K562 (cell line): ENCODE data around the gene SRPRA. TPM values are rescaled to one million over a fixed set of nuclear protein-coding genes. Genes with fewer than 3 reads are reported as not detected.

Experiments used
- ATAC-seq: fragments of 200-7000 bp; cut with Tn5 transposase; 3 replicates; pipeline ENCODE4 v1.9.1; 2020; ENCODE audit warnings: moderate library complexity
- BruUV-seq: library from RNA; stranded (reverse); fragments of 400-500 nt; replicated peaks from 2 replicates; lab custom pipeline; 2021; lab: Mats Ljungman, UMichigan
- CTCF ChIA-PET: fragments of 300-600 bp; formaldehyde crosslinking; extraction: SDS; loops from one replicate; lab custom pipeline; 2021; ENCODE audit warnings: low intra/inter-chr PET ratio; lab: Yijun Ruan, JAX
- POLR2A ChIA-PET: fragments of 300-600, 350-650 bp; sonication (Branson Sonifier 250); formaldehyde crosslinking; extraction: SDS; loops from one replicate; lab custom pipeline; 2021; ENCODE audit warnings: antibody characterized with exemption, inconsistent platforms; lab: Yijun Ruan, JAX
- DNase-seq, 4 experiments: peaks; one replicate each; pipeline versions ENCODE4 v3.0.0 to v3.0.0-alpha.2; 2011 to 2018; ENCODE audit warnings: low spot score in 3 of 4, mixed read lengths in 3 of 4; ENCODE audit errors: extremely low read depth in 1 of 4
- FAIRE-seq: peaks from 2 replicates; lab custom pipeline; 2011; peaks lifted over from hg19 to GRCh38; lab: Jason Lieb, UNC
- H2AFZ ChIP-seq: 2 replicates; pipeline ENCODE4 v1.6.0; 2011; ENCODE audit warnings: low read depth, low read length, control low read depth, inconsistent platforms
- H3K27ac ChIP-seq: fragments of 200-600 bp; 3 replicates; pipeline ENCODE4 v1.8.0; 2011; ENCODE audit warnings: low read depth, mild to moderate bottlenecking, control low read depth, inconsistent platforms, low read length, moderate library complexity, mixed read lengths; ENCODE audit errors: extremely low read depth
- H3K27me3 ChIP-seq, 2 experiments: fragments of 300-600 bp in 1 of 2; 2 replicates in 1 of 2; 3 replicates in 1 of 2; pipeline versions ENCODE4 v1.6.0 to v1.8.0; 2011; ENCODE audit warnings: inconsistent platforms in 2 of 2, low read length in 2 of 2, mild to moderate bottlenecking in 1 of 2, mixed read lengths in 1 of 2, moderate library complexity in 1 of 2; ENCODE audit not compliant: control insufficient read depth in 2 of 2, insufficient read depth in 2 of 2
- H3K36me3 ChIP-seq: fragments of 300-600 bp; 3 replicates; pipeline ENCODE4 v1.8.0; 2011; ENCODE audit warnings: mild to moderate bottlenecking, low read length, inconsistent platforms; ENCODE audit not compliant: control insufficient read depth, insufficient read depth
- H3K4me1 ChIP-seq, 2 experiments: fragments of 200-600 bp in 1 of 2; replicated peaks in 1 of 2; 2 replicates in 1 of 2; 3 replicates in 1 of 2; pipeline versions ENCODE4 v1.5.1 to v1.8.0; 2011; ENCODE audit warnings: inconsistent platforms in 2 of 2, low read length in 2 of 2, mild to moderate bottlenecking in 1 of 2, mixed read lengths in 1 of 2, moderate library complexity in 1 of 2; ENCODE audit not compliant: control insufficient read depth in 2 of 2, insufficient read depth in 2 of 2
- H3K4me2 ChIP-seq: 2 replicates; pipeline ENCODE4 v1.6.1; 2011; ENCODE audit warnings: low read length, control low read depth, inconsistent platforms, mixed read lengths; ENCODE audit not compliant: insufficient read depth
- H3K4me3 ChIP-seq: fragments of 200-600 bp; sonication (generic), shearing (Covaris generic); 2 replicates; pipeline ENCODE4 v1.5.1; 2016; ENCODE audit warnings: control low read depth, inconsistent platforms
- H3K79me2 ChIP-seq: fragments of 200-600 bp; 3 replicates; pipeline ENCODE4 v1.8.0; 2011; ENCODE audit warnings: low read length, inconsistent platforms; ENCODE audit not compliant: control insufficient read depth, insufficient read depth
- H3K9ac ChIP-seq, 2 experiments: 2 replicates each; pipeline versions ENCODE4 v1.6.0 to v1.6.1; 2011; ENCODE audit warnings: low read depth in 2 of 2, low read length in 2 of 2, control low read depth in 1 of 2, inconsistent platforms in 1 of 2, mild to moderate bottlenecking in 1 of 2, mixed read lengths in 1 of 2; ENCODE audit not compliant: insufficient read depth in 1 of 2
- H3K9me1 ChIP-seq: one replicate; pipeline ENCODE4 v1.6.0; 2011; ENCODE audit warnings: inconsistent platforms, mild to moderate bottlenecking, low read length, moderate library complexity; ENCODE audit not compliant: control insufficient read depth, insufficient read depth
- H3K9me3 ChIP-seq: replicated peaks from 2 replicates; pipeline ENCODE4 v1.5.1; 2011; ENCODE audit warnings: low read depth, low read length, inconsistent platforms; ENCODE audit not compliant: control insufficient read depth, insufficient read depth
- H4K20me1 ChIP-seq: replicated peaks from 2 replicates; pipeline ENCODE4 v1.6.1; 2011; ENCODE audit warnings: low read length, inconsistent platforms, mixed read lengths; ENCODE audit not compliant: control insufficient read depth, insufficient read depth
- CBX3 ChIP-seq, 2 experiments: IDR thresholded peaks; 1 replicate in 1 of 2; 2 replicates in 1 of 2; pipeline ENCODE4 v1.6.1; 2012; ENCODE audit warnings: inconsistent platforms in 2 of 2, low read length in 2 of 2, borderline replicate concordance in 1 of 2, control low read depth in 1 of 2
- EWSR1 ChIP-seq: fragments of 450-650 bp; IDR thresholded peaks from 2 replicates; pipeline ENCODE4 v1.6.1; 2018; ENCODE audit warnings: borderline replicate concordance, mild to moderate bottlenecking, low read depth, moderate library complexity; ENCODE audit not compliant: partially characterized antibody
- GTF2F1 ChIP-seq: IDR thresholded peaks from 2 replicates; pipeline ENCODE4 v1.6.1; 2011; ENCODE audit warnings: low read depth, low read length, improper control_type of control experiment
- HDAC1 ChIP-seq, 2 experiments: fragments of 450-650 bp; IDR thresholded peaks; 2 replicates each; pipeline ENCODE4 v1.6.1; 2016 to 2017; ENCODE audit warnings: inconsistent platforms in 1 of 2, mild to moderate bottlenecking in 1 of 2, moderate library complexity in 1 of 2
- MAFG ChIP-seq: fragments of 450-650 bp; conservative IDR thresholded peaks from 2 replicates; pipeline ENCODE4 v1.6.1; 2016; ENCODE audit warnings: missing genetic modification characterization, missing compliant biosample characterization
- NFIX ChIP-seq: fragments of 250-450 bp; sonication (Bioruptor Pico); IDR thresholded peaks from 2 replicates; pipeline ENCODE4 v1.4.0; 2020; ENCODE audit warnings: low read depth, mild to moderate bottlenecking, moderate library complexity
- NFXL1 ChIP-seq: fragments of 450-650 bp; formaldehyde crosslinking; IDR thresholded peaks from 2 replicates; pipeline ENCODE4 v1.4.0; 2021; ENCODE audit warnings: mild to moderate bottlenecking
- PCBP2 ChIP-seq: fragments of 200-400 bp; formaldehyde crosslinking; IDR thresholded peaks from 2 replicates; pipeline ENCODE4 v1.6.1; 2018; ENCODE audit warnings: low read length, low read depth, mild to moderate bottlenecking, moderate library complexity; ENCODE audit not compliant: poor library complexity, severe bottlenecking
- POLR2G ChIP-seq: fragments of 200-400 bp; formaldehyde crosslinking; IDR thresholded peaks from 2 replicates; pipeline ENCODE4 v1.6.1; 2017; ENCODE audit warnings: low read depth, mild to moderate bottlenecking, antibody characterized with exemption, low read length, moderate library complexity
- RBM22 ChIP-seq: fragments of 200-400 bp; formaldehyde crosslinking; IDR thresholded peaks from 2 replicates; pipeline ENCODE4 v1.6.1; 2018; ENCODE audit warnings: low read length, low read depth; ENCODE audit not compliant: poor library complexity, severe bottlenecking
- TEAD1 ChIP-seq, 2 experiments: fragments of 450-650 bp in 1 of 2; sonication (generic) in 1 of 2; formaldehyde crosslinking; IDR thresholded peaks; 2 replicates each; pipeline versions ENCODE4 v1.4.0 to v1.8.0; 2020 to 2022; ENCODE audit warnings: mild to moderate bottlenecking in 2 of 2, missing genetic modification reagents in 1 of 2
- YBX1 ChIP-seq: fragments of 450-650 bp; IDR thresholded peaks from 2 replicates; pipeline ENCODE4 v1.7.1; 2016; ENCODE audit warnings: mild to moderate bottlenecking
- WGBS: fragments of 100-300 bp; shearing (Covaris generic); methylation state at CpG from one replicate; pipeline ENCODE4 v1.1.6; 2016; ENCODE audit warnings: low coverage, mixed read lengths; ENCODE audit not compliant: insufficient coverage; ENCODE audit errors: missing lambda C conversion rate; 5-methylcytosine and 5-hydroxymethylcytosine counted together
- in situ Hi-C: fragments of 300-500 bp; cut with MboI; formaldehyde crosslinking; loops from 4 replicates; pipeline ENCODE4 v1.15.0; 2018; ENCODE audit warnings: inconsistent platforms, mixed read lengths
- intact Hi-C: fragments of 100-400 bp; cut with micrococcal nuclease; formaldehyde crosslinking; loops from 2 replicates; pipeline ENCODE4 v1.14.2; 2022
- polyA plus RNA-seq, 8 experiments: library from polyadenylated mRNA; depleted of rRNA in 4 of 8; stranded (reverse) in 5 of 8; unstranded in 3 of 8; fragments of >200 nt; fragmentation: Nextera tagmentation in 2 of 8; fragmentation: Illumina TruSeq in 1 of 8; extraction: Ambion mirVana in 2 of 8; extraction: Trizol in 1 of 8; gene quantifications; 2 replicates each; pipeline versions ENCODE4 v1.2.1 to v1.2.3, GENCODE V29; 2011 to 2014; ENCODE audit warnings: inconsistent platforms in 1 of 8, missing spikeins in 1 of 8
- total RNA-seq, 7 experiments: library from RNA; depleted of rRNA in 6 of 7; stranded (reverse); fragments of >200 nt in 6 of 7; fragmentation: Illumina TruSeq in 2 of 7; extraction: Trizol in 2 of 7; gene quantifications; 2 replicates each; pipeline versions ENCODE4 v1.2.1 to v1.2.3, GENCODE V29; 2011 to 2021; ENCODE audit warnings: low replicate concordance in 1 of 7
- TF ChIP-seq, protein P1 (sequence below): fragments of 250-450 bp; sonication (Bioruptor Pico); IDR thresholded peaks from 2 replicates; pipeline ENCODE4 v1.5.0; 2020; ENCODE audit warnings: mild to moderate bottlenecking
- TF ChIP-seq, protein P2 (sequence below): fragments of 450-650 bp; IDR thresholded peaks from 2 replicates; pipeline ENCODE4 v1.6.1; 2016; ENCODE audit warnings: mild to moderate bottlenecking
- TF ChIP-seq, protein P3 (sequence below): fragments of 250-450 bp; sonication (Bioruptor Pico); IDR thresholded peaks from 2 replicates; pipeline ENCODE4 v1.8.0; 2022; ENCODE audit warnings: inconsistent platforms, mild to moderate bottlenecking, moderate library complexity, borderline replicate concordance

The SRPRA gene
- total and polyA plus RNA-seq, 9 of the 15 experiments (the other 6 are each of a cell fraction or from before 2014, with no cell fraction given), result 33.5 to 124 (median 80.0) TPM

DNA sequence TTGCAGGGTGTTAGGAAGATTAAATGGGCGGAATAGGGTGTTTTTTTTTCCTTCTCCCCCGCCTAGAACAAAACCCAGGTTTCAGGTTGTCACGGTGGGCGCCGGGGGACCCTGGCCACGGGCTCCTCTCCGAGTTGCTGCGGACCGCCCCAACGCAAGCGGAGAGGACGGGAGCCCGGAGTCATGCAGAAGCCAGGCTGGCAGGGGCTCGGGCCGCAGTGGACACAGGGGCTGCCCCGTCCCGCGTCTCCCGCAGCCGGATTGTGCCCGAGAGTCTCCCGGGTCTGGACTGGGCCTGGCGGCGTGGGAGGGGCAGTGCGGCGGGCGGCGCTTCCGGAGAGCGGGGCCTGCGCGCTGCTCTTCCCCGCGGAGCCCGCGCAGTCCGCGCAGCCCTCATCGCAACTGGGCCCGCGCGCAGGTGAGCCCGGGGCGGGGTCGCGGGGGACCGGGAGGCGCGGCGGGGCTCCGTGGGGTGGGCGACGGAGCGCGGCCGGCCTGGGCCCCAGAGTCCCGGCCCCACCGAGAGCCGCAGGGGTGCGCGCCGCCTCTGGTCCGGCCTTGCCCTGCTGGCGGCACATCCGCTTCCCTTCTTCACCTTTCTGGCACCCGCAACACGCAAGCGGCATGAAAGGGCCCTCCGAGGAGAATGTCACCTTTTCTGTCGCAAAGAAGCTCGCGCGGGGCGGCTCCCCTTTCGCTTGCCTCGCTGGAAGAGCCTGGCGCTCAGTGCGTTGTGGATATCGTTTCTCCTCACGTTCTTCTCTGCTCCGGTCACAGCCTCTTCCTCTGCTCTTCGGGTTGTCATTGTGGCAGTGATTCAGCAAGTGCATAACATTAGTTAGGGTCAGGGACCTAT is 14.3 kb upstream of the SRPRA start, which contains the start of gene TIRAP:
TSS of gene TIRAP (plus strand) at position 358 of the 856 bp plus-strand sequence. CDS start 7,802 bp downstream, outside the sequence.
- ATAC-seq (peak; percentile 87), FAIRE-seq (no peak), DNase-seq (peak; percentile 65 to 80 (median 76))
- POLR2A ChIA-PET, result interaction anchor here (0.7 to 1.5 kb wide), 4 partner anchors 13 to 143 kb away, joined by 3 to 4 read pairs (median 4); partner anchors contain the start of genes FOXRED1 and SRPRA
- Histone ChIP-seq H3K4me1 (peaks cover 19 to 26% of the 10 kb centered on the region in 2 experiments; a peak in 4 of 5 replicates), H3K9me3 (no peaks in the 10 kb centered on the region), H3K4me2 (peak within 1 kb of the TSS; percentile 90), H3K4me3 (peak within 1 kb of the TSS; percentile 62), H2AFZ (peak within 1 kb of the TSS; percentile 96), H4K20me1 (no peaks in the 10 kb centered on the region; the same call in 1 of the 2 replicates), H3K79me2 (no peaks in the 10 kb centered on the region), H3K36me3 (peaks cover 3% of the 10 kb centered on the region; the same call in 2 of the 3 replicates), H3K9ac (peak within 1 kb of the TSS; percentile 65 to 88), H3K27me3 (no peaks in the 10 kb centered on the region), H3K9me1 (no peaks in the 10 kb centered on the region), H3K27ac (peak within 1 kb of the TSS; percentile 70)
- in situ Hi-C loops, result no loop called here
- CTCF ChIA-PET, result no interaction called here
- no TSS peak for BruUV-seq
- intact Hi-C loops, result no loop called here
- 6% methylated on average over 51 of the region's 82 CpGs for WGBS
- TF ChIP-seq NFXL1 (CRISPR knock-in tag) (no peak), EWSR1 (no peak), CBX3 (IDR thresholded peaks at IDR 0.05; ENCODE audit: borderline replicate concordance in 1 of 2, low read length in 2 of 2) (0 out of 3 replicates have a peak, but pooled peaks of 1 of the 2 experiments have one; percentile 16), HDAC1 (IDR thresholded peaks at IDR 0.05) (peak in 1 of 2 experiments; percentile 35; a peak in 1 of 4 replicates), RBM22 (no peak), TEAD1 (CRISPR knock-in tag; IDR thresholded peaks at IDR 0.05) (0 out of 4 replicates have a peak, but pooled peaks of 1 of the 2 experiments have one; percentile 19), NFIX (CRISPR knock-in tag) (no peak), PCBP2 (no peak), MAFG (tag) (peak; percentile 47), GTF2F1 (no peak), POLR2G (peak; percentile 91), YBX1 (no peak)
- TF ChIP-seq, protein P1, sequence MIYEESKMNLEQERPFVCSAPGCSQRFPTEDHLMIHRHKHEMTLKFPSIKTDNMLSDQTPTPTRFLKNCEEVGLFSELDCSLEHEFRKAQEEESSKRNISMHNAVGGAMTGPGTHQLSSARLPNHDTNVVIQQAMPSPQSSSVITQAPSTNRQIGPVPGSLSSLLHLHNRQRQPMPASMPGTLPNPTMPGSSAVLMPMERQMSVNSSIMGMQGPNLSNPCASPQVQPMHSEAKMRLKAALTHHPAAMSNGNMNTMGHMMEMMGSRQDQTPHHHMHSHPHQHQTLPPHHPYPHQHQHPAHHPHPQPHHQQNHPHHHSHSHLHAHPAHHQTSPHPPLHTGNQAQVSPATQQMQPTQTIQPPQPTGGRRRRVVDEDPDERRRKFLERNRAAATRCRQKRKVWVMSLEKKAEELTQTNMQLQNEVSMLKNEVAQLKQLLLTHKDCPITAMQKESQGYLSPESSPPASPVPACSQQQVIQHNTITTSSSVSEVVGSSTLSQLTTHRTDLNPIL (CRISPR knock-in tag), result no peak
- TF ChIP-seq, protein P2, sequence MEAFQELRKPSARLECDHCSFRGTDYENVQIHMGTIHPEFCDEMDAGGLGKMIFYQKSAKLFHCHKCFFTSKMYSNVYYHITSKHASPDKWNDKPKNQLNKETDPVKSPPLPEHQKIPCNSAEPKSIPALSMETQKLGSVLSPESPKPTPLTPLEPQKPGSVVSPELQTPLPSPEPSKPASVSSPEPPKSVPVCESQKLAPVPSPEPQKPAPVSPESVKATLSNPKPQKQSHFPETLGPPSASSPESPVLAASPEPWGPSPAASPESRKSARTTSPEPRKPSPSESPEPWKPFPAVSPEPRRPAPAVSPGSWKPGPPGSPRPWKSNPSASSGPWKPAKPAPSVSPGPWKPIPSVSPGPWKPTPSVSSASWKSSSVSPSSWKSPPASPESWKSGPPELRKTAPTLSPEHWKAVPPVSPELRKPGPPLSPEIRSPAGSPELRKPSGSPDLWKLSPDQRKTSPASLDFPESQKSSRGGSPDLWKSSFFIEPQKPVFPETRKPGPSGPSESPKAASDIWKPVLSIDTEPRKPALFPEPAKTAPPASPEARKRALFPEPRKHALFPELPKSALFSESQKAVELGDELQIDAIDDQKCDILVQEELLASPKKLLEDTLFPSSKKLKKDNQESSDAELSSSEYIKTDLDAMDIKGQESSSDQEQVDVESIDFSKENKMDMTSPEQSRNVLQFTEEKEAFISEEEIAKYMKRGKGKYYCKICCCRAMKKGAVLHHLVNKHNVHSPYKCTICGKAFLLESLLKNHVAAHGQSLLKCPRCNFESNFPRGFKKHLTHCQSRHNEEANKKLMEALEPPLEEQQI, result no peak
- TF ChIP-seq, protein P3, sequence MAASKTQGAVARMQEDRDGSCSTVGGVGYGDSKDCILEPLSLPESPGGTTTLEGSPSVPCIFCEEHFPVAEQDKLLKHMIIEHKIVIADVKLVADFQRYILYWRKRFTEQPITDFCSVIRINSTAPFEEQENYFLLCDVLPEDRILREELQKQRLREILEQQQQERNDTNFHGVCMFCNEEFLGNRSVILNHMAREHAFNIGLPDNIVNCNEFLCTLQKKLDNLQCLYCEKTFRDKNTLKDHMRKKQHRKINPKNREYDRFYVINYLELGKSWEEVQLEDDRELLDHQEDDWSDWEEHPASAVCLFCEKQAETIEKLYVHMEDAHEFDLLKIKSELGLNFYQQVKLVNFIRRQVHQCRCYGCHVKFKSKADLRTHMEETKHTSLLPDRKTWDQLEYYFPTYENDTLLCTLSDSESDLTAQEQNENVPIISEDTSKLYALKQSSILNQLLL (CRISPR knock-in tag), result no peak
